ENCODE data around the gene LGALS8. TPM values are rescaled to one million over a fixed set of nuclear protein-coding genes. Genes with fewer than 3 reads are reported as not detected.
A peak's percentile ranks its signal among the peaks of the same experiment; 100 is the strongest.
"Not testable (repeated sequence)": the region's sequence is repeated elsewhere in the genome, so short reads cannot be mapped to it uniquely, and the experiment has no call there.

LGALS8 gene
- 24.4 TPM for total RNA-seq

- DNase-seq (ENCODE audit: low spot score) (peak; percentile 91), ATAC-seq (peak; percentile 87)
Measured at GRCh38 chr1:236523704-236524141, at the start of gene LGALS8. LGALS8 (plus strand) TSS chr1:236523982; CDS start chr1:236526071, 2,089 bp downstream.

GRCh38 chr1:236476019-236476418 is 47.8 kb upstream of the LGALS8 start:
- no peak for ATAC-seq
- DNase-seq (ENCODE audit: low spot score): no peak

GRCh38 chr1:236480758-236481436 is 42.9 kb upstream of the LGALS8 start:
- ATAC-seq (no peak), DNase-seq (ENCODE audit: low spot score) (no peak)

- ATAC-seq (no peak), DNase-seq (ENCODE audit: low spot score) (no peak)
Measured at GRCh38 chr1:236484310-236484971, 39.3 kb upstream of the LGALS8 start.

GRCh38 chr1:236486356-236487002 is 37.3 kb upstream of the LGALS8 start:
- ATAC-seq: no peak
- DNase-seq (ENCODE audit: low spot score): no peak

GRCh38 chr1:236489161-236489560 is 34.6 kb upstream of the LGALS8 start:
- ATAC-seq; DNase-seq (ENCODE audit: low spot score): not testable (repeated sequence)

- ATAC-seq (peak; percentile 86), DNase-seq (ENCODE audit: low spot score) (peak; percentile 69)
Measured at GRCh38 chr1:236489710-236490377, 33.9 kb upstream of the LGALS8 start.

- no peak for DNase-seq (ENCODE audit: low spot score)
- no peak for ATAC-seq
Measured at GRCh38 chr1:236491469-236492136, 32.2 kb upstream of the LGALS8 start.

- DNase-seq (ENCODE audit: low spot score) (no peak), ATAC-seq (no peak)
Measured at GRCh38 chr1:236492378-236492777, 31.4 kb upstream of the LGALS8 start.

- no peak for DNase-seq (ENCODE audit: low spot score)
- ATAC-seq: no peak
Measured at GRCh38 chr1:236494082-236494481, 29.7 kb upstream of the LGALS8 start.

- no peak for DNase-seq (ENCODE audit: low spot score)
Measured at GRCh38 chr1:236494586-236495466, 29.0 kb upstream of the LGALS8 start.

GRCh38 chr1:236495467-236496112 is 28.2 kb upstream of the LGALS8 start:
- no peak for ATAC-seq
- DNase-seq (ENCODE audit: low spot score): no peak

More at GRCh38 chr1:236494586-236495466, 29.0 kb upstream of the LGALS8 start:
- no peak for ATAC-seq

- ATAC-seq: no peak
Measured at GRCh38 chr1:236497908-236498307, 25.9 kb upstream of the LGALS8 start.

GRCh38 chr1:236501093-236501492 is 22.7 kb upstream of the LGALS8 start:
- DNase-seq (ENCODE audit: low spot score) (no peak), ATAC-seq (no peak)

More at GRCh38 chr1:236497908-236498307, 25.9 kb upstream of the LGALS8 start:
- no peak for DNase-seq (ENCODE audit: low spot score)

GRCh38 chr1:236502579-236502971 is 21.2 kb upstream of the LGALS8 start:
- ATAC-seq (no peak), DNase-seq (ENCODE audit: low spot score) (no peak)

GRCh38 chr1:236502972-236503639 is 20.7 kb upstream of the LGALS8 start:
- ATAC-seq: peak; percentile 89
- peak; percentile 55 for DNase-seq (ENCODE audit: low spot score)

- not testable (repeated sequence) for DNase-seq (ENCODE audit: low spot score); ATAC-seq
Measured at GRCh38 chr1:236504338-236504737, 19.4 kb upstream of the LGALS8 start.

- ATAC-seq: peak; percentile 35
- no peak for DNase-seq (ENCODE audit: low spot score)
Measured at GRCh38 chr1:236507022-236507700, 16.6 kb upstream of the LGALS8 start.

Measured in left lobe of liver (tissue), 2 donors.